H1 (cell line): ENCODE measurements around the gene SLC25A48.

Experiments
- MAFK ChIP-seq: IDR thresholded peaks from 2 replicates; pipeline ENCODE4 v1.6.1; 2012; ENCODE audit warnings: low read depth, mild to moderate bottlenecking, improper control_type of control experiment, low read length
- POU5F1 ChIP-seq: IDR thresholded peaks from 2 replicates; pipeline ENCODE4 v1.6.1; 2011; ENCODE audit warnings: low read depth, mild to moderate bottlenecking, low read length, moderate library complexity
- TAF1 ChIP-seq: IDR thresholded peaks from 2 replicates; pipeline ENCODE4 v1.6.1; 2011; ENCODE audit warnings: mild to moderate bottlenecking, low read depth, low read length
- TF ChIP-seq, protein P1 (sequence below), 3 experiments: IDR thresholded peaks; 1 replicate in 2 of 3; 2 replicates in 1 of 3; pipeline versions ENCODE4 v1.5.1 to v1.6.1; 2011; ENCODE audit warnings: low read length in 3 of 3, mild to moderate bottlenecking in 3 of 3, inconsistent platforms in 2 of 3, low read depth in 1 of 3, moderate library complexity in 1 of 3; ENCODE audit not compliant: insufficient read depth in 1 of 3; ENCODE audit errors: control extremely low read depth in 1 of 3

DNA sequence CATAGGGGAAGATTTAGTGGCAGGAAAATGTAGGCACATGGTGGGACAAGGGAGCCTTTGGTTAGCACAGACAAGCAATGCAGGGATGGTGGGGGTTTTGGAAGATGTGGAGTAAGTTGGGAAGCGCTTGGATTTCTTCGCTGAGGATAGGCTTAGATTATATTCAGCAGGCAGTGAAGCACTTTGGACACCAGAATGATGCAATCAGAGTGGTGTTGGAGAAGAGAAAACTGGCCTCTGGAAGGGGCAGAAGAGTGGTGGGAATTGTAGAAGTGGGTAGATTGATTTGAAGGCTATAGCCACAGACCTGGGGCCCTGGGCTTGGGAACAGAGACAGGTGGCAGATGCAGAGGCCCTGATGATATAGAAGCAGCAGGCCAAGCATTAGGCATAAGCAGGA lies 28.3 kb downstream of the SLC25A48 start:
- TF ChIP-seq TAF1 (no peak), MAFK (no peak), POU5F1 (no peak)
- TF ChIP-seq, protein P1, sequence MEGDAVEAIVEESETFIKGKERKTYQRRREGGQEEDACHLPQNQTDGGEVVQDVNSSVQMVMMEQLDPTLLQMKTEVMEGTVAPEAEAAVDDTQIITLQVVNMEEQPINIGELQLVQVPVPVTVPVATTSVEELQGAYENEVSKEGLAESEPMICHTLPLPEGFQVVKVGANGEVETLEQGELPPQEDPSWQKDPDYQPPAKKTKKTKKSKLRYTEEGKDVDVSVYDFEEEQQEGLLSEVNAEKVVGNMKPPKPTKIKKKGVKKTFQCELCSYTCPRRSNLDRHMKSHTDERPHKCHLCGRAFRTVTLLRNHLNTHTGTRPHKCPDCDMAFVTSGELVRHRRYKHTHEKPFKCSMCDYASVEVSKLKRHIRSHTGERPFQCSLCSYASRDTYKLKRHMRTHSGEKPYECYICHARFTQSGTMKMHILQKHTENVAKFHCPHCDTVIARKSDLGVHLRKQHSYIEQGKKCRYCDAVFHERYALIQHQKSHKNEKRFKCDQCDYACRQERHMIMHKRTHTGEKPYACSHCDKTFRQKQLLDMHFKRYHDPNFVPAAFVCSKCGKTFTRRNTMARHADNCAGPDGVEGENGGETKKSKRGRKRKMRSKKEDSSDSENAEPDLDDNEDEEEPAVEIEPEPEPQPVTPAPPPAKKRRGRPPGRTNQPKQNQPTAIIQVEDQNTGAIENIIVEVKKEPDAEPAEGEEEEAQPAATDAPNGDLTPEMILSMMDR (IDR thresholded peaks at IDR 0.05; ENCODE audit: control extremely low read depth in 1 of 3, insufficient read depth in 1 of 3, low read depth in 1 of 3, low read length in 3 of 3) = no peak
